ENCODE measurements around the gene FURIN.

- TF ChIP-seq JUND (IDR thresholded peaks at IDR 0.05; ENCODE audit: borderline replicate concordance, low read depth, low read length) (no peak), JUND (tag; IDR thresholded peaks at IDR 0.05; ENCODE audit: borderline replicate concordance, low read depth, low read length) (no peak), DPF2 (IDR thresholded peaks at IDR 0.05) (no peak), PKNOX1 (IDR thresholded peaks at IDR 0.05) (no peak), BHLHE40 (IDR thresholded peaks at IDR 0.05; ENCODE audit: low read length) (no peak), POLR2A (conservative IDR thresholded peaks at IDR 0.05) (no peak), GABPB1 (CRISPR knock-in tag; IDR thresholded peaks at IDR 0.05) (no peak), HCFC1 (IDR thresholded peaks at IDR 0.05; ENCODE audit: low read depth, low read length) (no peak), NCOA1 (IDR thresholded peaks at IDR 0.05; ENCODE audit: low read depth) (no peak), MTA3 (IDR thresholded peaks at IDR 0.05; ENCODE audit: borderline replicate concordance) (no peak)
Observed at GRCh38 chr15:90871716-90872485, 3.5 kb downstream of the FURIN start.

Measured in K562 (cell line).